Posterior vena cava (tissue), 2 donors: ENCODE data around the gene ARL6IP4. TPM values are rescaled to one million over a fixed set of nuclear protein-coding genes. Genes with fewer than 3 reads are reported as not detected.
A peak's percentile ranks its signal among the peaks of the same experiment; 100 is the strongest.
"Not testable (repeated sequence)": the region's sequence is repeated elsewhere in the genome, so short reads cannot be mapped to it uniquely, and the experiment has no call there.

Experiments used
- DNase-seq: peaks from one replicate; pipeline ENCODE4 v3.0.0-alpha.2; 2020; ENCODE audit warnings: low spot score
- intact Hi-C, 2 donors: fragments of 100-400 bp; cut with DNase I; formaldehyde crosslinking; loops; one replicate each; pipeline versions ENCODE4 v1.14.1 to v1.14.2; 2022 to 2023
- long read RNA-seq, 2 donors: library from polyadenylated mRNA; unstranded; transcript quantifications; one replicate each; pipeline ENCODE4 v2.0.0, GENCODE V29; 2020 to 2021
- total RNA-seq, 2 donors: library from RNA; stranded (reverse); fragmentation: NEBNext Ultra II Directional; extraction: Animal tissue kit (Norgen Biotek cat#: 25700); gene quantifications; one replicate each; pipeline ENCODE4 v1.2.1, GENCODE V29; 2021
- donor health status: DM: yes; HTN: yes; CAD: no.
- donor health status: DM: yes; HTN: yes; CAD: no.

The ARL6IP4 gene
- total RNA-seq = 100 to 1,000 TPM; 125 to 132 TPM
- long read RNA-seq, donor 1, transcript ARL6IP4-210 (6 exons, 1,491 nt) = minor isoform, 5 of 62 reads
- long read RNA-seq, donor 1, transcript ARL6IP4-201 (6 exons, 1,644 nt) = minor isoform, 5 of 62 reads
- long read RNA-seq, donor 1, transcript ARL6IP4-220 (6 exons, 1,591 nt) = major isoform, 12 of 62 reads
- long read RNA-seq, donor 1, partial matches to known transcripts = 12 of 62 reads
- long read RNA-seq, donor 1, other reads (novel, unspliced or antisense) = 21 of 62 reads
- long read RNA-seq, donor 2, transcript ARL6IP4-220 (6 exons, 1,591 nt) = major isoform, 53 of 223 reads
- long read RNA-seq, donor 2, transcript ARL6IP4-214 (5 exons, 1,273 nt) = minor isoform, 8 of 223 reads
- long read RNA-seq, donor 2, transcript ARL6IP4-210 (6 exons, 1,491 nt) = minor isoform, 42 of 223 reads
- long read RNA-seq, donor 2, transcript ARL6IP4-201 (6 exons, 1,644 nt) = minor isoform, 30 of 223 reads
- long read RNA-seq, donor 2, partial matches to known transcripts = 27 of 223 reads
- long read RNA-seq, donor 2, other reads (novel, unspliced or antisense) = 55 of 223 reads

GRCh38 chr12:122980183-122981035 lies at the start of gene ARL6IP4:
Gene ARL6IP4, plus strand, starts transcription at chr12:122980681. Its CDS starts 459 bp downstream, at chr12:122981140.
- intact Hi-C loops = loop anchor here in 1 of 2 donors (5.0 kb wide), 1 partner anchor 257 kb away; no protein-coding TSS in a partner anchor
- peak; percentile 90 for DNase-seq

DNA sequence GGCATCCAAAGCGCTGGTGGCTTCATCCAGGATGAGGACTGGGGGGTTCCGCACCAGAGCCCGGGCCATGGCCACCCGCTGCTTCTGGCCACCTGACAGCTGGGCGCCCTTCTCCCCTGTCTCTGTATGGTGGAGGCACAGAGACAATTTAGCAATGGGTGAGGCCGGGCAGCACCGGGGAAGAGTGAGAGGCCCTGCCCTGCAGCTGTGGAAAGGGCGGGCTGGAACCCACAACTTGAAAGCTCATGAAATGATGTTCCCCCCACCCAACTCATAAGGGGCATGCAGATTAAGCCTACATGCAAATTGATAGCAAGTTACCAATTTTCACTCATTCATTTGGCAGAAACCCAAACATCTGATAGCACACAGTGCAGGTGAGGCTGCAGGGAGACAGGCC lies 48.3 kb upstream of the ARL6IP4 start:
- intact Hi-C loops = no loop called here
- no peak for DNase-seq

DNA sequence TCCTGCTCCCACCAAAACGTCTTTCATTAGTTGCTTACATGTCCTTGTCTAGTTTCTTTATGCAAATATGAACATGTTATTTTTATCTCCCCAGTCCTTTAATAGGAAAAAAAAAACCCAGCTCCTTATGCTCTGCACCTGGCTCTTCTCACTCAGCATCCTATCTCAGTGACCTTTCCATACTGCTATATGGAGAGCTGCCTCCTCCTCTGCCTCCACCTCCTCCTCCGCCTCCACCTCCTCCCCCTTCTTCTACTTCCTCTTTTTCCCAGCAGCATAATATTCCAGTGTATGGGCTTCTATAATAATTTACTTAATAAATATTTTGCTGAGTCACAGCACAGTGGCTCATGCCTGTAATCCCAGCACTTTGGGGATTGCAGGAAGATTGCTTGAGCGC lies 45.8 kb upstream of the ARL6IP4 start:
- no peak for DNase-seq
- intact Hi-C loops = no loop called here

GRCh38 chr12:122935318-122935717 lies 45.2 kb upstream of the ARL6IP4 start:
- DNase-seq = no peak
- intact Hi-C loops = no loop called here

DNA sequence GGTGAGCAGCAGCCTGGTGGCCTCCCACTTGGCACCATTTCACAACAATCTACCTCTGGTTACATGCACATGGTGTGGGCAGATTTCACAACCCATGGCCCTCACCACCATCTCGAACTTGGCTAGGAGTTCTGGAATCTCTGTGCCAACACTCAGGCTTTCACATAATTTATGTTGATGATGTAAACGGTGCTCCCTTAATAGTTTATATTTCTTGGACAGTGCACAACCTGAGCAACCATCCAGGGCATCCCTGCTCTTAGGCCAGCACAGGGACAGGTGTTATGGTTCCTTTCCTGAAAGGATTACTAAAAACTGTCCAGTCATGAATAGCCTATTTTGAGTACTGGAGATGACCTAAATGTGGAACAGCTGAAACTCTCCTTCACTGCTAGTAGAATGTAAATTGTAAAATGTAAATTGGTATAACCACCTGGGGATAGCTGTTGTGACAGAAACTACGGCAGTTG lies 42.8 kb upstream of the ARL6IP4 start:
- no peak for DNase-seq
- intact Hi-C loops = no loop called here

DNA sequence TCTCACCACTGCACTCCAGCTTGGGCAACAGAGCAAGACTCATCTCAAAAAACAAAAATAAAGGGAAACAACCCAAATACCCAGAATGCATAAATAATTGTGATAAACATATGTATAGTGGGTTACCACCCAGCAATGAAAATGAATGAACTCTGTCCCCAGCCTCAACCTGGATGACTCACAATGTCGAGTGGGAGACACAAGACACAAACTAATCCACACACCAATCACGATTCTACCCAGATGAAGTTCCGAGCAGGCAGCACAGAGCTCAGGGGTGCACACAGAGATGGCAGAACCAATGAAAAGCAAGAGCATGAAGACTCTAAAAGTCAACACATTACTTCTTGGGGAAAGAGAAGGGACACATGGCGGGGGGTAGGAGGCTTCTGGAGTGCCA lies 41.4 kb upstream of the ARL6IP4 start:
- intact Hi-C loops = no loop called here
- DNase-seq = no peak

- intact Hi-C loops, DNase-seq: not testable (repeated sequence)
These were observed 39.1 kb upstream of the ARL6IP4 start for GRCh38 chr12:122941351-122941750.

DNA sequence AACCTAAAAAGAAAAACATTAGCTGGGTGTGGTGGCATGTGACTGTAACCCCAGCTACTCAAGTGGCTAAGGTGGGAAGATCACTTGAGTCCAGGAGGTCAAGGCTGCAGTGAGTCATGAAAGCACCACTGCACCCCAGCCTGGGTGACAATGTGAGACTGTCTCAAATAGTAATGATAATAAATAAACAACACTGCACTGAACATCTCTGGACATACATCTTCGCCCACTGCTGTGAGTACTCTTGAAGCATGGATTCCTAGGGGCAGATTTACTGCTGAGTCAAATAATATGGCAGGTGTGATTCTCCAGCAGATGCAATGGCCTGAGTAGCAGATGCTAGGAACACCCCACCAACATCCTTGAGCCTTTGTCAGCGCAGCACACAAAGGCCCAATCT lies 37.8 kb upstream of the ARL6IP4 start:
- DNase-seq = no peak
- intact Hi-C loops = no loop called here

DNA sequence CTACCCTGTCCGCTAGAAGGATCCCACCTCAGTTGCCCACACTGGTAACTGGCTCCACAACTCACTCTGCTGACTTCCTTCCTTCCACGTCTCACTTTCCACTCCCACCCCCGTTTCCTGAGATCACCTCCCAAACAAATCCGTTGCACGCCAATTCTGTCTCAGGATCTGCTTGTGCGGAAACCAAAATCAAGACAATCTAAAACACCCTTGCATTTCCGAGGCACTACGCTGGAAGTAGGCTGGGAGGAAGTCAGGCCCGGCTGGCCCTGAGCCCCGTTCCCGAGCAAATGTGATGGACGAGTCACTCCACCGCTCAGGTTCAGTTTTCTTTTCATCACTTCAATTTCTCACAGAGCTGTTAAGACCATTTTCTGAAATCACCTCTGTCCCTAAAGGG lies 37.3 kb upstream of the ARL6IP4 start:
- intact Hi-C loops = no loop called here

GRCh38 chr12:122944605-122945592 lies 35.6 kb upstream of the ARL6IP4 start:
- intact Hi-C loops = no loop called here
- no peak for DNase-seq

More for the DNA sequence above, 37.3 kb upstream of the ARL6IP4 start:
- DNase-seq = no peak

DNA sequence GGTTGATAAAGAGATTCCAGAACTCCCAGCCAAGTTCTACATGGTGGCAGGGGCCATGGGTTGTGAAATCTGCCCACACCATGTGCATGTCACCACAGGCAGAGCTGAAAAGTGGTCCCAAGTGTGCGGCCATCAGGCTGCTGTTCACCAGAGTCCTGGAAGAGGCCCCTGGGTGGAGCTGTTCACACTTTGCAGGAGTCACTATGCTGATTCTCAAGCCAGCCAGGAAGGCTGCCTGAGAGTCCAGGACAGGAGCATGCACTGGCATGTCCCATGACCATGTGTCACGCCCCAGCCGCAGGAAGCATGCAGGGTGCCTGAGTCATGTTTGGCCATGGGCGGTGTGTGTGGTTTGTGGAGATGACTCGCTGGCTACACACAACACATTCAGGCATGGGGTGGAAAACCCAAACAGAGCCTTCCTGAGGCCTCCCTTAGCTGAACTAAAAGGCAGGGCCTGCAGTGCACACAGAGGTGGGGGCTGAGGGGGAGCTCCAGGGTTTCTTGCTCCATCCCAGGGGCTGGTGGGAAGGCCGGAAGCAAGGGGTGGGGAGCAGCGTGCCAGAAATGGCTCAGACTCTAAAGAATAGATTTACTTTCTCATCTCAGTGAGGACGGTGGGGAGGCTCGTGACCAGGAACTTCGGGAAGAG lies 33.7 kb upstream of the ARL6IP4 start:
- intact Hi-C loops = no loop called here

GRCh38 chr12:122947352-122947792 lies 33.1 kb upstream of the ARL6IP4 start:
- intact Hi-C loops = no loop called here
- no peak for DNase-seq

More for the DNA sequence above, 33.7 kb upstream of the ARL6IP4 start:
- DNase-seq = peak; percentile 98

DNA sequence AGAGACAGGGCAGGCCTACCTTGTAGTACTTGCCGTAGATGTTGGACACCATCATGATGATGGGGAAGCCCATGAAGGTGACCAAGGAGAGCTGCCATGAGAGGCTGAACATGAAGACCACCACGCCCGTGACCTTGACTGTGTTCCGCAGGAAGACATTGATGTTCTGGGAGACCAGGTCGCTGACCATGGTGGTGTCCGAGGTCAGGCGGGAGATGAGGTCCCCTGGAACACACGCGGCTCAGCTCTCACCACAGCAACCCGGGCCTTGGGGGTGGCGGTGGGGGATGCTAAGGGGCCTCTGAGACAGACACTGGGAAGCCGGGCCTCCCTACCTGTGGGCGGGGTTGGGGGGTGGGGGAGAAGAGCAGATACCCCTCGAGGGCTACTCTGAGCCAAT lies 31.9 kb upstream of the ARL6IP4 start:
- no peak for DNase-seq
- intact Hi-C loops = no loop called here

DNA sequence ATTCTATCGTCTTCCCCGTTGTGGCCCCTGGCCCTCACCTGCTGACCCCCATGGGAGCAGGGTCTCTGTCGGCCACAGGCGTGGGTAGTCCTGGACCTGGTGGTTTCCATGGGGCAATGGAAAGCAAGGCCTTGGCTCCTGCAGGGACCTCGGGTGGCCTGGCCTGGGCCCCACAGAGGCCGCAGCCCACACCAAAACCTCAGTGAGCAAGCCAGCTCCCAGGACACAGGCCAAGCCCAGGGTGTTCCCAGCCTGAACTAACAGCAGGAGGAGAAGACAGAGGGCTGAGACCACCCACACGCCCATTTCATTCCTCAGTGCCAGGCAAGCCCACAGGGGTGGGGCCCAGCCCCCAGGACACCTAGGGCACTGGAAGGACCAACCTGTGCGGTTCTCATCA lies 31.1 kb upstream of the ARL6IP4 start:
- intact Hi-C loops = no loop called here
- DNase-seq = no peak

GRCh38 chr12:122949816-122950675 lies 30.4 kb upstream of the ARL6IP4 start:
- DNase-seq = no peak
- intact Hi-C loops = loop anchor here (5.0 to 10.0 kb wide), 3 partner anchors 93 to 158 kb away; no protein-coding TSS in a partner anchor

DNA sequence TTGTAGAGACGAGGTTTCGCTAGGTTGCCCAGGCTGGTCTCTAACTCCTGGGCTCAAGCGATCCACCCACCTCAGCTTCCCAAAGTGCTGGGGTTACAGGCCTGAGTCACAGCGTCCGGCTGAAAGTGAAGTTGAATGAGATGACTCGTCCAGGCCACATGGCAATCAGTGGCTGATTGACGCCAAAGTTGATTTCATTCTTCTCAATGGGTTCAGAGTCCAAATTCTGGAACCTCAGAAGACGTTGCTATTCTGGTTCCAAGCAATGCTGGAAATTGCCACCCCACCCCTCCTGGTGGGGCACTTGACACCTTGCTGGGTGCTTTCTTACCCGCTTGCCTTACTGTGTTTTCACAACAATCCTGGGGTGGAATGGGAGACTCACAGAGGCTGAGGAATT lies 29.1 kb upstream of the ARL6IP4 start:
- no peak for DNase-seq
- intact Hi-C loops = loop anchor here (5.0 to 10.0 kb wide), 3 partner anchors 94 to 159 kb away; no protein-coding TSS in a partner anchor
